ENCODE results near the gene GPX2. TPM values are rescaled to one million over a fixed set of nuclear protein-coding genes. Genes with fewer than 3 reads are reported as not detected.

Gene GPX2
- polyA plus RNA-seq, 3 donors, result not detected

DNA sequence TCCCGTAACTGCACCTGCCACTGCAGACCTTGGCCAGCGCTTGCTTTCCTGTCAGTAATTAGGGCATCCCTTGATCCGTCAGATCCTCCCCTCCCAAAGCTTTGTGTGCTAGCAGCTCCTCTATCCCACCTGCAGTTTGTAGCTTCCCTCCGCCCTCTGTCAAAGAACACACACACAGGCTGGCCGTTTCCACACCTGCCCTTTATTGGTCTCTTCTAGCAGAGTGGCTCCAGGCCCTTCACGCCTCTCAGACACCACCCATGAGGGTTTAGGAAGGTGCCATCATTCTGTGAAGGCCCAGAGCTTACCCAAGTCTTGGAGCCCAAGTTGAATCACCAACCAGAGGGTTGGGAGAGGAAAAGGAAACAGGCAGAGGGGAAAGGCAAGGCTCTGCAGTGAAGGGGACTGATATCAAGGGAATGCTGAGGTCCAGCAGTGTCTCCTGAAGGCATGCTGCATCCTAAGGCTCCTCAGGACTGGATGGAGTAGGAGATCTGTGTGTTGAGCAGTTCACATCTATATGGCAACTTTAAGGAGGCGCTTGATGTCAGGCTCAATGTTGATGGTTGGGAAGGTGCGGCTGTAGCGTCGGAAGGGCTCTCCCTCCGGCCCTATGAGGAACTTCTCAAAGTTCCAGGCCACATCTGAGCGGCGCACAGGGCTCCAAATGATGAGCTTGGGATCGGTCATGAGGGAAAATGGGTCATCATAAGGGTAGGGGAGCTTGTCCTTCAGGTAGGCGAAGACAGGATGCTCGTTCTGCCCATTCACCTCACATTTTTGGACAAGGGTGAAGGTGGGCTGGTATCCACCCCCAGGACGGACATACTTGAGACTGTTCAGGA is 3.4 kb downstream of the GPX2 start:
- H3K36me3 ChIP-seq (replicated peaks in 1 of 2; ENCODE audit: control insufficient read depth in 1 of 2, insufficient read depth in 2 of 2, low read length in 2 of 2), result peaks cover 46 to 90% of the 10 kb centered on the region in 2 donors
- H3K9me3 ChIP-seq (replicated peaks in 1 of 2; ENCODE audit: control insufficient read depth in 1 of 2, insufficient read depth in 1 of 2, low read length in 2 of 2), result no peaks in the 10 kb centered on the region
- no peaks in the 10 kb centered on the region for H3K9me3 Mint-ChIP-seq
- DNase-seq, result no peak
- peaks cover 72 to 76% of the 10 kb centered on the region in 2 donors for H3K36me3 Mint-ChIP-seq
- peaks cover 0 to 1% (median 0%) of the 10 kb centered on the region in 3 donors for H3K27me3 Mint-ChIP-seq (ENCODE audit: low read depth in 3 of 3)
- no peak overlapping the region for H3K27ac ChIP-seq (ENCODE audit: low read depth in 1 of 2, low read length in 2 of 2)
- WGBS (ENCODE audit: insufficient coverage), result 100% methylated on average over 8 of the region's 17 CpGs
- peaks cover 50% of the 10 kb centered on the region for H4K20me1 ChIP-seq (ENCODE audit: insufficient read depth, low read length)
- no peaks in the 10 kb centered on the region for H3K79me2 ChIP-seq (ENCODE audit: insufficient read depth, low read length)
- H3K27ac Mint-ChIP-seq, result peak overlapping the region in 3 of 7 donors; percentile 14 to 32 (median 15)
- H3K4me3 Mint-ChIP-seq, result no peak overlapping the region
- no peak overlapping the region for H3K9ac ChIP-seq (ENCODE audit: insufficient read depth, low read length, poor library complexity, severe bottlenecking)
- H3K4me1 Mint-ChIP-seq, result peaks cover 17% of the 10 kb centered on the region
- TF ChIP-seq, protein P1, sequence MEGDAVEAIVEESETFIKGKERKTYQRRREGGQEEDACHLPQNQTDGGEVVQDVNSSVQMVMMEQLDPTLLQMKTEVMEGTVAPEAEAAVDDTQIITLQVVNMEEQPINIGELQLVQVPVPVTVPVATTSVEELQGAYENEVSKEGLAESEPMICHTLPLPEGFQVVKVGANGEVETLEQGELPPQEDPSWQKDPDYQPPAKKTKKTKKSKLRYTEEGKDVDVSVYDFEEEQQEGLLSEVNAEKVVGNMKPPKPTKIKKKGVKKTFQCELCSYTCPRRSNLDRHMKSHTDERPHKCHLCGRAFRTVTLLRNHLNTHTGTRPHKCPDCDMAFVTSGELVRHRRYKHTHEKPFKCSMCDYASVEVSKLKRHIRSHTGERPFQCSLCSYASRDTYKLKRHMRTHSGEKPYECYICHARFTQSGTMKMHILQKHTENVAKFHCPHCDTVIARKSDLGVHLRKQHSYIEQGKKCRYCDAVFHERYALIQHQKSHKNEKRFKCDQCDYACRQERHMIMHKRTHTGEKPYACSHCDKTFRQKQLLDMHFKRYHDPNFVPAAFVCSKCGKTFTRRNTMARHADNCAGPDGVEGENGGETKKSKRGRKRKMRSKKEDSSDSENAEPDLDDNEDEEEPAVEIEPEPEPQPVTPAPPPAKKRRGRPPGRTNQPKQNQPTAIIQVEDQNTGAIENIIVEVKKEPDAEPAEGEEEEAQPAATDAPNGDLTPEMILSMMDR (IDR thresholded peaks at IDR 0.05), result no peak
- no peak overlapping the region for H2AFZ ChIP-seq (ENCODE audit: insufficient read depth, low read depth, low read length, poor library complexity, severe bottlenecking)
- no peaks in the 10 kb centered on the region for H3K27me3 ChIP-seq (ENCODE audit: control insufficient read depth in 2 of 2, insufficient read depth in 2 of 2, low read length in 2 of 2)
- peaks cover 10 to 11% of the 10 kb centered on the region in 2 donors for H3K4me1 ChIP-seq (ENCODE audit: control insufficient read depth in 1 of 2, insufficient read depth in 2 of 2, low read length in 2 of 2)
- no peak overlapping the region for H3K4me3 ChIP-seq (replicated peaks in 1 of 3; ENCODE audit: low read depth in 2 of 3, low read length in 3 of 3)
- intact Hi-C loops (cut with micrococcal nuclease), result no loop called here
- no peak overlapping the region for H3K4me2 ChIP-seq (replicated peaks; ENCODE audit: extremely low read depth, low read length, poor library complexity, severe bottlenecking)

DNA sequence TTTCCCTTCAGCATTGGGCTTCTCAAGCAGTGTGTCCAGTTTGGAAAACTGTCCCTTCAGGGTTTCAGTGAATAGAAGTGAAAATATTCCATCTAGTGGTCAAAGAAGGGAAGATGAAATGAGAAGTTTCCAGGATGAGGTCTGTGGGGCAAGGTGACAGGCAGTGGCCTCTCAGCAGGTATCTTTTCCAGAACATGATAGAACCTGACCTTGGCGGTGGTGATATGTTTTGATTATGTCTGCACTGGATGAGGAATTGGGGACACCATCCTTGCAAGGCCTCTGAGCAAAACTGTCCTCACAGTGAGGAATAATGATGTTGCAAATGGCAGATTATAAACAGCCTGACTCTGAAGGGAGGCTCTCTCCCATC is 4.7 kb downstream of the GPX2 start:
- WGBS (ENCODE audit: insufficient coverage), result no CpG with 5 or more reads among the region's 1 CpG
- TF ChIP-seq, protein P1 (IDR thresholded peaks at IDR 0.05), result no peak
- Mint-ChIP-seq H3K9me3 (no peaks in the 10 kb centered on the region), H3K27me3 (ENCODE audit: low read depth in 3 of 3) (peaks cover 0 to 1% (median 0%) of the 10 kb centered on the region in 3 donors), H3K27ac (peak overlapping the region in 2 of 7 donors; percentile 18 to 20), H3K36me3 (peaks cover 79 to 80% of the 10 kb centered on the region in 2 donors), H3K4me3 (no peak overlapping the region), H3K4me1 (peaks cover 3% of the 10 kb centered on the region)
- no peaks in the 10 kb centered on the region for H3K79me2 ChIP-seq (ENCODE audit: insufficient read depth, low read length)
- H4K20me1 ChIP-seq (ENCODE audit: insufficient read depth, low read length), result peaks cover 53% of the 10 kb centered on the region
- DNase-seq, result no peak
- H3K36me3 ChIP-seq (replicated peaks in 1 of 2; ENCODE audit: control insufficient read depth in 1 of 2, insufficient read depth in 2 of 2, low read length in 2 of 2), result peaks cover 60 to 97% of the 10 kb centered on the region in 2 donors
- H3K9me3 ChIP-seq (replicated peaks in 1 of 2; ENCODE audit: control insufficient read depth in 1 of 2, insufficient read depth in 1 of 2, low read length in 2 of 2), result no peaks in the 10 kb centered on the region
- H3K4me2 ChIP-seq (replicated peaks; ENCODE audit: extremely low read depth, low read length, poor library complexity, severe bottlenecking), result no peak overlapping the region
- no peak overlapping the region for H3K27ac ChIP-seq (ENCODE audit: low read depth in 1 of 2, low read length in 2 of 2)
- no peak overlapping the region for H2AFZ ChIP-seq (ENCODE audit: insufficient read depth, low read depth, low read length, poor library complexity, severe bottlenecking)
- H3K27me3 ChIP-seq (ENCODE audit: control insufficient read depth in 2 of 2, insufficient read depth in 2 of 2, low read length in 2 of 2), result no peaks in the 10 kb centered on the region
- no peak overlapping the region for H3K9ac ChIP-seq (ENCODE audit: insufficient read depth, low read length, poor library complexity, severe bottlenecking)
- intact Hi-C loops (cut with micrococcal nuclease), result no loop called here
- no peaks in the 10 kb centered on the region for H3K4me1 ChIP-seq (ENCODE audit: control insufficient read depth in 1 of 2, insufficient read depth in 2 of 2, low read length in 2 of 2)
- H3K4me3 ChIP-seq (replicated peaks in 1 of 3; ENCODE audit: low read depth in 2 of 3, low read length in 3 of 3), result no peak overlapping the region
